GM12878 (cell line): ENCODE measurements around the gene BHLHA15.

Experiments used
- CTCF ChIP-seq, 3 experiments: IDR thresholded peaks in 2 of 3; conservative IDR thresholded peaks in 1 of 3; 2 replicates each; pipeline ENCODE4 v1.5.1; 2011; ENCODE audit warnings: low read depth in 3 of 3, low read length in 3 of 3, mild to moderate bottlenecking in 3 of 3, control low read depth in 2 of 3, moderate library complexity in 2 of 3, inconsistent platforms in 1 of 3, mixed read lengths in 1 of 3; ENCODE audit not compliant: control insufficient read depth in 2 of 3, insufficient read depth in 1 of 3; ENCODE audit errors: extremely low read depth in 1 of 3
- POLR2AphosphoS2 ChIP-seq: IDR thresholded peaks from 2 replicates; pipeline ENCODE4 v1.6.1; 2011; ENCODE audit warnings: low read depth, mild to moderate bottlenecking, low read length, improper control_type of control experiment, moderate library complexity
- YBX1 ChIP-seq: fragments of 450-650 bp; IDR thresholded peaks from 2 replicates; pipeline ENCODE4 v1.6.1; 2016; ENCODE audit warnings: antibody characterized with exemption

- TF ChIP-seq POLR2AphosphoS2 (no peak), CTCF (IDR thresholded peaks at IDR 0.05 in 2 of 3, conservative IDR thresholded peaks at IDR 0.05 in 1 of 3; ENCODE audit: control insufficient read depth in 2 of 3, extremely low read depth in 1 of 3, insufficient read depth in 1 of 3, low read depth in 3 of 3, low read length in 3 of 3) (no peak), YBX1 (no peak)
Observed at GRCh38 chr7:98225913-98226614, 14.8 kb downstream of the BHLHA15 start.
